ENCODE measurements around the gene KRTCAP3. TPM values are rescaled to one million over a fixed set of nuclear protein-coding genes. Genes with fewer than 3 reads are reported as not detected.

Gene KRTCAP3, protein sequence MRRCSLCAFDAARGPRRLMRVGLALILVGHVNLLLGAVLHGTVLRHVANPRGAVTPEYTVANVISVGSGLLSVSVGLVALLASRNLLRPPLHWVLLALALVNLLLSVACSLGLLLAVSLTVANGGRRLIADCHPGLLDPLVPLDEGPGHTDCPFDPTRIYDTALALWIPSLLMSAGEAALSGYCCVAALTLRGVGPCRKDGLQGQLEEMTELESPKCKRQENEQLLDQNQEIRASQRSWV
- 29.4 and 52.9 TPM in 2 replicates for total RNA-seq

DNA sequence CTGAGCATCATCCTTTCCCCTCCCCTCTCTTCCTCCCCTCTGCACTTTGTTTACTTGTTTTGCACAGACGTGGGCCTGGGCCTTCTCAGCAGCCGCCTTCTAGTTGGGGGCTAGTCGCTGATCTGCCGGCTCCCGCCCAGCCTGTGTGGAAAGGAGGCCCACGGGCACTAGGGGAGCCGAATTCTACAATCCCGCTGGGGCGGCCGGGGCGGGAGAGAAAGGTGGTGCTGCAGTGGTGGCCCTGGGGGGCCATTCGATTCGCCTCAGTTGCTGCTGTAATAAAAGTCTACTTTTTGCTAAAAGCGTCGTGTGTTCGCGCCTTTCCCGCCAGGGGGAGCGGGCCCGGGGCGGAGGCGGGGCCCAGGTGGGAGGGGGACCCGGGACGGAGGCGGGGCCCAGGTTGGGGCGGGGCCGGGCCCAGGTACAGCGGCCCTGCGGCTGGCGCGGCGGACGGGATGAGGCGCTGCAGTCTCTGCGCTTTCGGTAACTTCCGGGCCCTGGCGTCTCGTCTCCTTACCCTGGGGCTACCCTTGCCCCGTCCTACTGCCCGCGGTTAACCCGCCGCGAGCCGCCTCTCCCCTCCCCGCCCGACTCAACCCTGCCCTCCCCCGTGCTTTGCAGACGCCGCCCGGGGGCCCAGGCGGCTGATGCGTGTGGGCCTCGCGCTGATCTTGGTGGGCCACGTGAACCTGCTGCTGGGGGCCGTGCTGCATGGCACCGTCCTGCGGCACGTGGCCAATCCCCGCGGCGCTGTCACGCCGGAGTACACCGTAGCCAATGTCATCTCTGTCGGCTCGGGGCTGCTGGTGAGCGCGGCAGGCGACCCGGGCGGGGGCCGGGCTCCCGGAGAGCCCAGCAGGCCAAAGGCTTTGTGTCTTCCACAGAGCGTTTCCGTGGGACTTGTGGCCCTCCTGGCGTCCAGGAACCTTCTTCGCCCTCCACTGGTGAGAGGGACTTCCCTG is at the start of gene KRTCAP3:
KRTCAP3 (plus strand) TSS at position 424 of the 962 bp plus-strand sequence; CDS start at position 456, 32 bp downstream.

DNA sequence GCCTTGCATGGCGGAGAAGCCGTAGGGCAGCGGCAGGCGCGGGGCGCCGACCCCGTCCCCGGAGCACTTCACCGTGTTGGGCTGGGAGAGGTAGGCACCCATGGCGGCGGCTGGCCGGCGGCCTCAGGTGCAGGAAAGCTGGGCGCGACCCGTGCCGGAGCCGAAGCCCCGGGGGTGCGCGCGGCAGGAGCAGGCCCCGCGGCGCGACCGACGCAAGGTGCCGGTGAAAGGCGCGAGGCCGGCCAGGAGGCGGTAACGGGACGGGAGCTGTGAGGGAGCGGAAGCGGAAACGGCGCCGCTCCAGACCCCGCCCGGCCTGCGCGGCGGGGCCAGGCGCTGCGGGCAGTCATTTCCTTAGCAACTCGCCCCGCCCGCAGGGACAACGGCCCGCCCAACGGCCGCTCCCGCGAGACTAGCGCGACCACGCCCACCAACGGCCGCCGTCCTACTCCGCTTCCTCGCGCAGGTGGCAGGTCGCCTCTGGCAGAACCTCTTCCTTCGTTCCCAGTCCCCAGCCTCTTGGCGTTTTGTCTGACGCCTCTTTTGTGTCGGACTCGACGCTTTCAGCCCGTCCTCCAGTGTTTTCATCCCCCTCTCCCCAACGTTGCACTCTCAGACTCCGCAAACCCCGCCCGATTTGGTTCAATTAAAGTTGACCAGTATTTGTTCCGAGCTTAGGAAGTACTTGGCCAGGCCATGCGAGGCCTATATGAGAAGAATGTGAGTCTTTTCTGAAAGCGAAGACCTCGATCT is 32.7 kb upstream of the KRTCAP3 start, which contains the start of gene PPM1G:
PPM1G (minus strand) TSS at position 271 of the 753 bp plus-strand sequence; CDS start at position 102, 169 bp downstream.

DNA sequence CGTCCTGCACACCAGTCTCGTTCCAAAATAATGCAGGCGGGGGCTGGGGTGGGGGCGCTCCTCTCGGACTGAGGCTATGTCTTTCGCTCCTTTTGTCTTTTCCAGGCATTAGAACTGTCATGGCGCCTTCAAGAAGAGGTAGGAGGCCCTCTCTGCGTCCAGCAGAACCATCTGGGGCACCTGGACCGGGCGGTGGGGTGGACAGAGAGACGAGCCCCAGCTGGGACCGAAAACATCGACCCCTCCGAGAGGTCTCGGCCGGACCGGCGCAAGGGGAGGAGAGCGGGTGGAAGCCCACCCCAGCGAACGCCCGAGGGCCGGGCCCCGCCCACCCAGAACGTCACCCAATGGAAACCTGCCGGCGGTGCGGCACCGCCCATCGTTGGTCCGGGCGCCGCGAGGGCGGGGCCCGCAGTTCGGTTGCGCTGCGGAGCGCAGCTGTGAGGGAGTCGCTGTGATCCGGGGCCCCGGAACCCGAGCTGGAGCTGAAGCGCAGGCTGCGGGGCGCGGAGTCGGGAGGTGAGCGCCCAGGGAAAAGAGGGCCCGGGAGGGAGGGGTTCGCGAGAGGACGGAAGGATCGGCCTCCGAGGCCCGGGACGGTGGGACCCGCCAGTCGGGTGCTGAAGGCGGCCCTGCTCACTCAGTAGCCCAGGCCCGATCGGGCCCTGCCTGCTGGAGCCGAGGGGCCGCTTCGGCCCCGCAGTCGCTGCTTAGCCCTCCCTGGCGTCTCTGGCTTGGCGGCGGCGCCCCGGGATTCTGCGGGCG is 13.8 kb upstream of the KRTCAP3 start, which contains the start of gene NRBP1:
NRBP1 (plus strand) TSS at position 419 of the 765 bp plus-strand sequence. CDS start 4,643 bp downstream, outside the sequence.

DNA sequence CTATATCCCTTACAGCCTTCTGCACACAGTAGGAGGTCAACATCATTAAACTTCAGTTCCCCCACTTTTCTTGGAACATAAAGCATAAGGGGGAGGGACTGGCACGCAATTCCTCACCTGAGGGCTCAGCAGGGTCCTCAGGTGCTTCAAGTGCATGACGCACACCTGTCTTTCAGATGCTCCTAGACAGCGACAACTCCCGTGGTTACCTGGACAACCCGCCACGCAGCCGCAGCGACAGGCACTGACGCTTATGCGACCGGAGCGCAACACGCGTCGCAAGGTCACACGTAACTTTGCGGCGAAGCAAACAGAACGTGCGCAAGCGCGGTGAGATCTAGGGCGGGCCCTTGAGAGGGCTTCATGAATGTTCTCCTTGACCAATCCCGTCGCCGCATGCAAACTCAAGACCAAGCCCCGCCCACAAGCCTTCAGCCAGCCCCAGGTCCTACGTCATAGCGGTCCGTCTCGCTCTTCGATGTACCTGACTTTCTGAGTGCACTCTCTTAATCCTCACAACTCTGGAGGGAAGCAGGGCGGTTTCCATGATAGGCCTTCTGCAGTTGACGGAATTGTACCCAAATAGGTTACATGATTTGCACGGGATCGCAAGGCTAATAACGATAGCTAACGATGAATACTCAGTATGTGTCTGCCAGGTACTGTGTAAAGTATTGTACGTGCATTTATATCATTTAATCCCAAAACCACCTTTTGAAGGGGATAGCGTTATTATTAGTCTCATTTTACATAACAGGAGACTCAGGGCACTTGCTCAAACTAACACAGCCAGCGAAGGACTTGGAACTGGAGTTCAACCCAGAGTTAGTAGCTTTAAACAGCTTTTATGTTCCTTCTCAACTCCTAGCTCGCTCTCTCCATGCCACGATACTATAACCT is 47.6 kb downstream of the KRTCAP3 start, which contains the start of gene IFT172:
IFT172 (minus strand) TSS at position 246 of the 900 bp plus-strand sequence; CDS start at position 156, 90 bp downstream.

Other genes with a start within 250 kb of the KRTCAP3 start
- gene ATRAID, start 230.3 kb upstream of the KRTCAP3 start, total RNA-seq, result 159 and 171 TPM in 2 replicates
- gene SLC5A6, start 230.1 kb upstream of the KRTCAP3 start, total RNA-seq, result 21.2 and 49.7 TPM in 2 replicates
- gene CAD, start 225.0 kb upstream of the KRTCAP3 start, total RNA-seq, result 33.9 and 59.3 TPM in 2 replicates
- not detected in 2 replicates for gene SLC30A3, start 179.3 kb upstream of the KRTCAP3 start, total RNA-seq
- gene DNAJC5G, start 166.9 kb upstream of the KRTCAP3 start, total RNA-seq, result not detected in 2 replicates
- not detected in 2 replicates for gene TRIM54, start 160.0 kb upstream of the KRTCAP3 start, total RNA-seq
- gene UCN, start 133.9 kb upstream of the KRTCAP3 start, total RNA-seq, result 0.23 and 2.1 TPM in 2 replicates
- gene MPV17, start 119.3 kb upstream of the KRTCAP3 start, total RNA-seq, result 96.3 and 110 TPM in 2 replicates
- 34.4 and 42.2 TPM in 2 replicates for gene GTF3C2, start 85.6 kb upstream of the KRTCAP3 start, total RNA-seq
- 22.7 and 35.1 TPM in 2 replicates for gene EIF2B4, start 72.0 kb upstream of the KRTCAP3 start, total RNA-seq
- 98.4 and 103 TPM in 2 replicates for gene SNX17, start 71.8 kb upstream of the KRTCAP3 start, total RNA-seq
- gene ZNF513, start 61.6 kb upstream of the KRTCAP3 start, total RNA-seq, result 9.4 and 15.5 TPM in 2 replicates
- gene PPM1G, start 32.8 kb upstream of the KRTCAP3 start, total RNA-seq, result 100 and 162 TPM in 2 replicates
- gene NRBP1, start 13.8 kb upstream of the KRTCAP3 start, total RNA-seq, result 63.0 and 80.8 TPM in 2 replicates
- gene IFT172, start 47.4 kb downstream of the KRTCAP3 start, total RNA-seq, result 6.1 and 6.4 TPM in 2 replicates
- 11.5 and 20.4 TPM in 2 replicates for gene FNDC4, start 52.8 kb downstream of the KRTCAP3 start, total RNA-seq
- not detected in 2 replicates for gene GCKR, start 54.5 kb downstream of the KRTCAP3 start, total RNA-seq
- gene ZNF512, start 140.7 kb downstream of the KRTCAP3 start, total RNA-seq, result 11.6 and 30.7 TPM in 2 replicates
- 0.84 and 1.0 TPM in 2 replicates for gene CCDC121, start 186.6 kb downstream of the KRTCAP3 start, total RNA-seq
- 56.7 and 56.8 TPM in 2 replicates for gene GPN1, start 186.7 kb downstream of the KRTCAP3 start, total RNA-seq
- gene SUPT7L, start 221.2 kb downstream of the KRTCAP3 start, total RNA-seq, result 18.2 and 18.7 TPM in 2 replicates
- 15.6 and 25.1 TPM in 2 replicates for gene SLC4A1AP, start 221.5 kb downstream of the KRTCAP3 start, total RNA-seq